IMR-90 (cell line): ENCODE data around the gene GBF1. TPM values are rescaled to one million over a fixed set of nuclear protein-coding genes. Genes with fewer than 3 reads are reported as not detected.

Experiments
- ATAC-seq: fragments of 200-7000 bp; cut with Tn5 transposase; 2 replicates; pipeline ENCODE4 v1.9.1; 2020; ENCODE audit warnings: low read depth, mild to moderate bottlenecking, moderate library complexity
- BruUV-seq: library from RNA; stranded (reverse); fragments of 400-500 nt; replicated peaks from 2 replicates; lab custom pipeline; 2021; lab: Mats Ljungman, UMichigan
- CTCF ChIA-PET: fragments of 300-600 bp; formaldehyde crosslinking; extraction: SDS; loops from one replicate; lab custom pipeline; 2021; ENCODE audit warnings: antibody characterized with exemption; lab: Yijun Ruan, JAX
- POLR2A ChIA-PET: fragments of 300-600 bp; sonication (Branson Sonifier 250); formaldehyde crosslinking; loops from one replicate; lab custom pipeline; 2022; ENCODE audit warnings: antibody characterized with exemption; ENCODE audit not compliant: unreplicated experiment; lab: Charles Lee
- DNase-seq: peaks from one replicate; pipeline ENCODE4 v3.0.0; 2013
- H2AFZ ChIP-seq: replicated peaks from 2 replicates; pipeline ENCODE3; 2013; ENCODE audit warnings: low read length, mild to moderate bottlenecking; ENCODE audit not compliant: poor library complexity
- H2AK5ac ChIP-seq: 2 replicates; pipeline ENCODE4 v1.6.1; 2013; ENCODE audit warnings: low read depth, low read length, inconsistent platforms
- H2AK9ac ChIP-seq: replicated peaks from 2 replicates; pipeline ENCODE3; 2013; ENCODE audit warnings: mild to moderate bottlenecking, low read depth, low read length, moderate library complexity; ENCODE audit not compliant: poor library complexity
- H2BK120ac ChIP-seq: 2 replicates; pipeline ENCODE4 v1.6.1; 2013; ENCODE audit warnings: low read depth, low read length, inconsistent platforms
- H2BK15ac ChIP-seq: 3 replicates; pipeline ENCODE4 v1.6.1; 2013; ENCODE audit warnings: low read depth, low read length, inconsistent platforms
- H2BK20ac ChIP-seq: 2 replicates; pipeline ENCODE4 v1.6.1; 2013; ENCODE audit warnings: low read depth, mild to moderate bottlenecking, inconsistent platforms, low read length, moderate library complexity
- H2BK5ac ChIP-seq: 2 replicates; pipeline ENCODE4 v1.6.1; 2013; ENCODE audit warnings: mild to moderate bottlenecking, low read depth, low read length, inconsistent platforms; ENCODE audit not compliant: poor library complexity, severe bottlenecking
- H3K14ac ChIP-seq: replicated peaks from 2 replicates; pipeline ENCODE4 v1.6.1; 2013; ENCODE audit warnings: low read depth, low read length, inconsistent platforms
- H3K18ac ChIP-seq: 2 replicates; pipeline ENCODE4 v1.6.1; 2013; ENCODE audit warnings: low read depth, low read length, control low read depth
- H3K23ac ChIP-seq: 2 replicates; pipeline ENCODE4 v1.6.1; 2013; ENCODE audit warnings: low read depth, low read length, inconsistent platforms
- H3K27ac ChIP-seq: 2 replicates; pipeline ENCODE4 v1.5.1; 2013; ENCODE audit warnings: mild to moderate bottlenecking, control low read depth, low read length; ENCODE audit not compliant: insufficient read depth
- H3K27me3 ChIP-seq: 2 replicates; pipeline ENCODE4 v1.6.1; 2013; ENCODE audit warnings: low read length; ENCODE audit not compliant: control insufficient read depth, insufficient read depth
- H3K36me3 ChIP-seq: 2 replicates; pipeline ENCODE4 v1.6.1; 2013; ENCODE audit warnings: low read length, mixed read lengths; ENCODE audit not compliant: control insufficient read depth, insufficient read depth
- H3K4ac ChIP-seq: 2 replicates; pipeline ENCODE4 v1.6.1; 2013; ENCODE audit warnings: low read depth, low read length, inconsistent platforms
- H3K4me1 ChIP-seq: 2 replicates; pipeline ENCODE4 v1.6.1; 2013; ENCODE audit warnings: low read length, mixed read lengths; ENCODE audit not compliant: control insufficient read depth, insufficient read depth
- H3K4me2 ChIP-seq: 2 replicates; pipeline ENCODE4 v1.6.1; 2013; ENCODE audit warnings: low read depth, mild to moderate bottlenecking, control low read depth, low read length, moderate library complexity
- H3K4me3 ChIP-seq: 2 replicates; pipeline ENCODE4 v1.5.1; 2013; ENCODE audit warnings: low read depth, mild to moderate bottlenecking, control low read depth, low read length, moderate library complexity; ENCODE audit not compliant: insufficient read depth
- H3K56ac ChIP-seq: 2 replicates; pipeline ENCODE4 v1.6.1; 2013; ENCODE audit warnings: low read length, inconsistent platforms; ENCODE audit not compliant: insufficient read depth; ENCODE audit errors: extremely low read depth
- H3K79me1 ChIP-seq, 2 experiments: 2 replicates each; pipeline ENCODE4 v1.6.1; 2013; ENCODE audit warnings: low read length in 2 of 2, inconsistent platforms in 1 of 2, low read depth in 1 of 2
- H3K9ac ChIP-seq: 2 replicates; pipeline ENCODE4 v1.6.1; 2013; ENCODE audit warnings: low read depth, low read length, control low read depth
- H3K9me1 ChIP-seq: 2 replicates; pipeline ENCODE4 v1.6.1; 2013; ENCODE audit warnings: low read length, inconsistent platforms; ENCODE audit not compliant: insufficient read depth
- H3K9me3 ChIP-seq: 2 replicates; pipeline ENCODE4 v1.6.1; 2013; ENCODE audit warnings: low read length; ENCODE audit not compliant: control insufficient read depth, insufficient read depth
- H4K20me1 ChIP-seq: 2 replicates; pipeline ENCODE4 v1.6.1; 2013; ENCODE audit warnings: low read length, inconsistent platforms; ENCODE audit not compliant: insufficient read depth
- H4K5ac ChIP-seq: 2 replicates; pipeline ENCODE4 v1.6.1; 2013; ENCODE audit warnings: mild to moderate bottlenecking, low read depth, low read length, control low read depth
- H4K8ac ChIP-seq, 2 experiments: 2 replicates each; pipeline ENCODE4 v1.6.1; 2013; ENCODE audit warnings: low read depth in 2 of 2, low read length in 2 of 2, control low read depth in 1 of 2, inconsistent platforms in 1 of 2
- H4K91ac ChIP-seq: 2 replicates; pipeline ENCODE4 v1.6.1; 2013; ENCODE audit warnings: low read depth, low read length, inconsistent platforms; ENCODE audit not compliant: insufficient read depth
- BHLHE40 ChIP-seq: fragments of 150-350 bp; IDR thresholded peaks from 2 replicates; pipeline ENCODE4 v1.6.1; 2016; ENCODE audit warnings: mild to moderate bottlenecking, low read depth, low read length
- CEBPB ChIP-seq: IDR thresholded peaks from 2 replicates; pipeline ENCODE4 v1.6.1; 2012; ENCODE audit warnings: low read depth, low read length, improper control_type of control experiment
- CHD1 ChIP-seq: IDR thresholded peaks from 2 replicates; pipeline ENCODE4 v1.6.1; 2012; ENCODE audit warnings: low read depth, low read length, improper control_type of control experiment
- CTCF ChIP-seq: conservative IDR thresholded peaks from 2 replicates; pipeline ENCODE4 v1.5.1; 2012; ENCODE audit warnings: mild to moderate bottlenecking, low read depth, low read length, improper control_type of control experiment
- FOS ChIP-seq: fragments of 150-350 bp; IDR thresholded peaks from 2 replicates; pipeline ENCODE4 v1.6.1; 2016; ENCODE audit warnings: low read depth, low read length
- MAFK ChIP-seq: IDR thresholded peaks from 2 replicates; pipeline ENCODE4 v1.6.1; 2012; ENCODE audit warnings: low read depth, low read length, improper control_type of control experiment
- MAZ ChIP-seq: IDR thresholded peaks from 2 replicates; pipeline ENCODE4 v1.6.1; 2012; ENCODE audit warnings: low read depth, mild to moderate bottlenecking, low read length, improper control_type of control experiment, moderate library complexity, borderline replicate concordance
- MXI1 ChIP-seq: IDR thresholded peaks from 2 replicates; pipeline ENCODE4 v1.6.1; 2012; ENCODE audit warnings: low read depth, mild to moderate bottlenecking, low read length, moderate library complexity, borderline replicate concordance
- NFE2L2 ChIP-seq: fragments of 150-350 bp; IDR thresholded peaks from 2 replicates; pipeline ENCODE4 v1.6.1; 2016; ENCODE audit warnings: low read depth, mild to moderate bottlenecking, low read length
- POLR2A ChIP-seq: IDR thresholded peaks from 2 replicates; pipeline ENCODE4 v1.6.1; 2012; ENCODE audit warnings: mild to moderate bottlenecking, low read depth, low read length
- RAD21 ChIP-seq: IDR thresholded peaks from 2 replicates; pipeline ENCODE4 v1.6.1; 2012; ENCODE audit warnings: low read length, improper control_type of control experiment
- RCOR1 ChIP-seq: IDR thresholded peaks from 2 replicates; pipeline ENCODE4 v1.6.1; 2012; ENCODE audit warnings: mild to moderate bottlenecking, low read length, improper control_type of control experiment; ENCODE audit not compliant: insufficient replicate concordance
- RFX5 ChIP-seq: IDR thresholded peaks from 2 replicates; pipeline ENCODE4 v1.8.0; 2012; ENCODE audit warnings: low read depth, mild to moderate bottlenecking, low read length, moderate library complexity
- SMC3 ChIP-seq: fragments of 150-350 bp; IDR thresholded peaks from 2 replicates; pipeline ENCODE4 v1.6.1; 2016; ENCODE audit warnings: low read depth, mild to moderate bottlenecking, antibody characterized with exemption, low read length, moderate library complexity
- USF2 ChIP-seq: fragments of 150-350 bp; IDR thresholded peaks from 2 replicates; pipeline ENCODE4 v1.6.1; 2017; ENCODE audit warnings: mild to moderate bottlenecking, antibody characterized with exemption, low read length, low read depth
- WGBS, 2 experiments: methylation state at CpG; one replicate each; pipeline versions ENCODE4 v1.1.5 to v1.1.7; 2013; ENCODE audit warnings: missing lambda C conversion rate in 2 of 2; ENCODE audit not compliant: insufficient read length in 1 of 2; ENCODE audit errors: extremely low coverage in 2 of 2; 5-methylcytosine and 5-hydroxymethylcytosine counted together
- dilution Hi-C: fragments of 300-500 bp; cut with HindIII; formaldehyde crosslinking; loops from one replicate; pipeline ENCODE4 v1.14.3; 2018; ENCODE audit warnings: low sequenced_read_pairs; ENCODE audit not compliant: unreplicated experiment
- in situ Hi-C: fragments of 300-500 bp; cut with MboI; formaldehyde crosslinking; loops from 3 replicates; pipeline ENCODE4 v1.14.3; 2019; ENCODE audit warnings: low sequenced_read_pairs, inconsistent platforms, mixed read lengths
- intact Hi-C: fragments of 100-400 bp; cut with micrococcal nuclease; formaldehyde crosslinking; loops from 2 replicates; pipeline ENCODE4 v1.10.0; 2022
- polyA plus RNA-seq, 3 experiments: library from polyadenylated mRNA; depleted of rRNA; stranded (reverse); fragments of >200 nt; gene quantifications; 2 replicates each; pipeline ENCODE4 v1.2.3, GENCODE V29; 2012; ENCODE audit warnings: low replicate concordance in 1 of 3
- total RNA-seq: library from RNA; depleted of rRNA; stranded (reverse); fragments of >200 nt; gene quantifications from 2 replicates; pipeline ENCODE4 v1.2.3, GENCODE V29; 2012
- TF ChIP-seq, protein P1 (sequence below): fragments of 150-350 bp; IDR thresholded peaks from 2 replicates; pipeline ENCODE4 v1.6.1; 2016; ENCODE audit warnings: low read depth, mild to moderate bottlenecking, low read length, moderate library complexity, borderline replicate concordance

The GBF1 gene
- total and polyA plus RNA-seq, 2 of the 4 experiments (the other 2 are of a cell fraction): 38.7 to 40.1 TPM

DNA sequence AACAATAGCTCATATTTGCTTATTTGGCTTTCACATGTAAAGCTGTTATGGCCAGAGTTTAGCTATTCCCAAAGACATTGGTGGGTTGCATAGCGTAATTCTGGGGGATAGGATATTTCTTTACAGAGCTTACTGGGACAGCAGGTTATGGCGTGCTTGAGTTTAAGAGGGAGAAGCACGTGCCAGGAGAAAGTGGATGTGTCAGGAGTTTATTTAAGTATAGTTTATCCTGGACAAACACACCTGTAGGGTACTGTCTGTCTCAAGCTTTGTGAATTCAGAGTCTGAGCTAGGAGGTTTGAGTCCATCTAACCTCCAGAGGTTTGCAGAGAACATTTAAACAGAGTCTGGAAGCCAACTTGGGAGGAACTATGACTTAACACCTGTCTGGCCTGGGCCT lies 21.3 kb downstream of the GBF1 start:
- POLR2A ChIA-PET: interaction anchor here (0.5 kb wide), 1 partner anchor 19 kb away, joined by 3 read pairs; no protein-coding TSS in a partner anchor
- Histone ChIP-seq H2BK20ac (no peak overlapping the region), H2BK120ac (no peak overlapping the region), H2BK15ac (no peak overlapping the region), H3K9me1 (peaks cover 35% of the 10 kb centered on the region), H3K4ac (no peak overlapping the region), H2AK5ac (no peak overlapping the region), H3K79me1 (peaks cover 30 to 78% of the 10 kb centered on the region in 2 experiments), H3K4me1 (peaks cover 19% of the 10 kb centered on the region), H3K56ac (no peak overlapping the region), H4K20me1 (peaks cover 77% of the 10 kb centered on the region), H4K8ac (no peak overlapping the region), H3K23ac (no peak overlapping the region), H3K36me3 (peaks cover 13% of the 10 kb centered on the region), H3K27me3 (no peaks in the 10 kb centered on the region), H4K91ac (no peak overlapping the region), H2AK9ac (no peak overlapping the region), H3K4me3 (no peak overlapping the region), H3K27ac (no peak overlapping the region), H3K9ac (no peak overlapping the region), H3K9me3 (no peaks in the 10 kb centered on the region), H2BK5ac (no peak overlapping the region), H2AFZ (no peak overlapping the region), H3K4me2 (no peak overlapping the region), H3K14ac (no peak overlapping the region), H3K18ac (no peak overlapping the region), H4K5ac (no peak overlapping the region)
- ATAC-seq (no peak), DNase-seq (no peak)
- no TSS peak for BruUV-seq
- in situ Hi-C loops: no loop called here
- WGBS, 2 experiments: no CpG with 5 or more reads among the region's 3 CpGs
- CTCF ChIA-PET: interaction anchor here (0.7 to 1.1 kb wide), 2 partner anchors 10 to 35 kb away, joined by 3 to 4 read pairs; no protein-coding TSS in a partner anchor
- intact Hi-C loops: no loop called here
- dilution Hi-C loops: no loop called here
- TF ChIP-seq CTCF (no peak), SMC3 (no peak), USF2 (no peak), FOS (no peak), MAZ (no peak), POLR2A (no peak), RCOR1 (no peak), MXI1 (no peak), MAFK (no peak), NFE2L2 (no peak), CHD1 (no peak), RAD21 (no peak), RFX5 (no peak), CEBPB (no peak), BHLHE40 (no peak)
- TF ChIP-seq, protein P1, sequence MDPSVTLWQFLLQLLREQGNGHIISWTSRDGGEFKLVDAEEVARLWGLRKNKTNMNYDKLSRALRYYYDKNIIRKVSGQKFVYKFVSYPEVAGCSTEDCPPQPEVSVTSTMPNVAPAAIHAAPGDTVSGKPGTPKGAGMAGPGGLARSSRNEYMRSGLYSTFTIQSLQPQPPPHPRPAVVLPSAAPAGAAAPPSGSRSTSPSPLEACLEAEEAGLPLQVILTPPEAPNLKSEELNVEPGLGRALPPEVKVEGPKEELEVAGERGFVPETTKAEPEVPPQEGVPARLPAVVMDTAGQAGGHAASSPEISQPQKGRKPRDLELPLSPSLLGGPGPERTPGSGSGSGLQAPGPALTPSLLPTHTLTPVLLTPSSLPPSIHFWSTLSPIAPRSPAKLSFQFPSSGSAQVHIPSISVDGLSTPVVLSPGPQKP: no peak
